ENCODE measurements around the gene DIAPH2. TPM values are rescaled to one million over a fixed set of nuclear protein-coding genes. Genes with fewer than 3 reads are reported as not detected.
"Not testable (repeated sequence)": the region's sequence is repeated elsewhere in the genome, so short reads cannot be mapped to it uniquely, and the experiment has no call there.

DIAPH2 gene
- polyA plus RNA-seq, 1 donor, result 8.9 TPM

DNA sequence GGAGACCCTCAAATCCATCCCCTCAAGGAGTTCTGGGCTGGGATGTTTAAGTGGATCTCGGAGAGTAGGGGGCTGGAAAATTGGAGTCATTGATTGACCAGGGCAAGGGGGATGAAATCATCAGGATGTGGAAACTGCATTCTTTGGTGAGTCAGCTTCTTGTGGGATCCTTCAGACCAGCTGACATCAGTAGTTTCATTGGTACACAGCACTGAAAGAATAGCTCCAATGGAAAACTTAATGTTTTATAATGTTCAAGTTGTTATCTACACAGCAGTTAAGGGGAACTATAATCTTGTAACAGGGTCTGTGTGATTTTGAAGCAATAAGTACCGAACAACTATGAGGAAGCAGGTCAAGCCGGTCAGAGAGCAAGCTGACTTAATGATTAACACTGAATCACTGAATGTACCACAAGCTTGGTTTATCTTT, 705.1 kb downstream of the DIAPH2 start:
- DNase-seq, result no peak

DNA sequence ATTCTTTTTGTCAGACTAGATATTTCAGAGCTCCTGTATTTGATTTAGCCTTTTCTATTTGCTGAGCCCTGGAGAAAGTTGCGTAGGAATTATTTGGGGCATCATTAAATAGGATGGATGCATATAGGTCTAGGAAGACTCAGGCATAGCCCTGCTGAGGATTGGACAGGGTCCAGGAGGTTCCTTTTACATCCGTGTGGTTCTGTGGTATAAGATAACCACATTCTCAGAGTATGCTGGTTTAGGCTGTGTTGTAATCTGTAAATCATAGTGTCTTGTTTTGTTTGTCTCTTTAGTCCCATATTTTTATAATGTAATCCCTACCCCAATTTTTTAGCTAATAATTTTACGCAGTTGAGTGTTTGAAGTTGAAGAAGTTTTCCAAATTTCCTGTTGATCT, 712.7 kb downstream of the DIAPH2 start:
- DNase-seq, result no peak

DNA sequence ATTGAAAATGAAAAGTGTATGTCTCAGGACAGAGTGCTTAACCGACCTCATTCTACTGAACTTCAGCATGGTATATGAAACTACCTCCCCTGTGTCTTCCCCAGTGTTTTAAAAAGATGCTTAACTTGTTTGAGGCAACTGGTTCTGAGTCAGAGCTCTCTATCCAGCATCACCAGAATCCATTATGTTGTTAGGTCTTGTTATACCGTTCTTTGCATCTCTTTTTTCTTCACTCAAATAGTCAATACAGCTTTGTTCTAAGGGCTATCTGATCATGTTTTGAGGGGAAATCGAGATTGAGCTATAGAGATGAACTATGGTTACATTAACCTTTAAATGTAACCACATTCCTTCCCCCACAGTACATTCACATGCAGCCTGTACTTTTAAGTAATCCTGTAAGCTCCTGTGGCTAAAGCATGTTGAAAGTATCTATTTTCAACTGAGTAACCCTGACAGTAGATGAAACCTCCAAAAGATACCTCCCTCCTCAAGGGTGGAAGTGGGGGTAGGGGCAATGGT, 713.4 kb downstream of the DIAPH2 start:
- DNase-seq, result no peak

DNA sequence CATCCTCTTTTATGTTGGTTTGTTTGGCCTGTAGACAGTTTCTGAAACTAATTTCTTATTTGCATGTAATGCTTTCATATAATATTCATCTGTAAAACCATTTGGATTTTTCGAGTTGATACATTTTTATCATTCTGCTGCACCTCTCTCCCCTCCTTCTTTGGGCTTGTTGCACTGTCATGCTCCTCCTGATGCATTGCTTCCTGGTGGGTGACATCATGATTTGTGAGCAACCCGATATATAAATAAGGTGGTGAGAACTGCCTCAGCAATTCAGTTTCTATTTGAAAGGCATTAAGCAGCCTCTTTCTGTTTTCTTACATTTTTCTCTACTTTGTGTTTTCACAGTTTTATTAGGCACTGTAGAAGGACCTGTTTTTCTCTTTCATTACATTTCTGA, 714.8 kb downstream of the DIAPH2 start:
- DNase-seq, result no peak

DNA sequence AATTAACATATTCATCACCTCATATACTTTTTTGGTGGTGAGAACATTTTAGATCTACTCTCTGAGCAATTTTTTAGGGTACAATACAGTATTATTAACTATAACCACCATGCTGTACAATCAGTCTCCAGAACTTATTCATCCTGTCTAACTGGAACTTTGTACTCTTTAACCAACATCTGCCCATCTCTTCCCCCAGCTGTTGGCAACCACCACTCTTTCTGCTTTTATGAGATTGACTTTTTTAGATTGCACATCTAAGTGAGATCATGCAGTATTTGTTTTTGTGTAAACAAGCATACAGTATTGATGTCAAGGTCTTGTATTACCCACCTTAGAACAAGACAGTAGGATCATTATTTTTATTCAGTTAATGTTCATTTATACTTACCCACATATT, 715.9 kb downstream of the DIAPH2 start:
- DNase-seq, result no peak

DNA sequence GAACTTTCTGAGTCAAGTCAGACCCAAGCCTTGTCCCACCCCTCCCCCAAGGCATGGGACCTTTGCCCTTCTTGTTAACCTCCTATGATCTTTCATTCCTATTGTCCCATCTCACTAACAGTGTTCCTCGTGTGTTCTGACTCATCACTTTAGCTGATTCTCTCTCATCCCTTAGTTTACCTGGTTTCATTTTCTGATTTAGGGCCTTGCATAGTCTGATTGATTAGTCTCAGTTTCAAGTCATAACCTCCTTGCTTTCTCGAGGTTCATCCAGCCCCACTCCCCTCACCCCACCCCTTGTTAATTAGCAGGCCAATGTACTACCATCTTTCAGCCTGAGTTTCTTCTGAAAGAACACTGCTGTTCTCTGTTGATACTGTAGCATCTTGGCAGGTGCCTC, 716.5 kb downstream of the DIAPH2 start:
- no peak for DNase-seq

DNA sequence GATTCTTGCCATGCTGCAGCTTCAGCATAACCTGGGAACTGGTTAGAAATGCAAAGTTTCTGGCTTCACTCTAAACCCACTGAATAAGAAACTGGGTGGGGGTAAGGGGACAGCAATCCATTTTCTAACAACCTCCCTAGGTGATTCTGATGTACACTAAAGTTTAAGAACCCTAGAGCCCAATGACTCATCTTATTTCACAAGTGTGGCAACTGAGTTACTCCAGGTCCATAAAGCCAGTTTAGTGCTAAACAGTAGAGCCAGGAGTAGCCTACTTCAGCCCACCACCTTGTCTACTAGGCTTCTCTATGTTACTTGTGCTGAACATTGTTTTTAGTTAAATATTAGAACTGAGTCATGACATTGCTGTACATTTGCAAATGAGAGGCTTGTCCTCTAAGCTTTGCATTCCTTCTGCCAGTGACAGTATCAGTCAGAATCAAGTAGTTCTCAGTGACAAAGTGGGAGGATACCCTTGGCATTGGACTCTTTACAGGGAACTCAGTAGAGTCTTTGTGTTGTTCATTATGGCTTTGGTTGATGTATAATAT, 717.0 kb downstream of the DIAPH2 start:
- no peak for DNase-seq

DNA sequence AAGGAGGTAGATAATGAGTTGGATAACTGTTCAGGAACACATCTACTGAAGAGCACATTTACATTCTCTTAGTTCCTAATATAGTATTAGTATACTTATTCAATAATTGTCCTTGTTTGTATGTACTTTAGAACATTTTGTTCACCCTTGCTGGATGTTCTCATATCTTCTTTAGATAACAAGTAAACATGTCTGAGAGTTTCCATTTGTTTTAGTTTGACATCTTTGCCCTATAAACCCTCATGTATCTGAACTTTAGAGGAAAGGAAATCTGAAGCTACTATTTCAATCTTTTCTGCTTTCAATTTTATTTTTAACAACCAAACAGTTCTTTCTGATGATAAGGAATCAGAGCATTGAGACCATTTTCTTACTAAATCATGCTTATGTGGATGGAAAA, 717.7 kb downstream of the DIAPH2 start:
- no peak for DNase-seq

DNA sequence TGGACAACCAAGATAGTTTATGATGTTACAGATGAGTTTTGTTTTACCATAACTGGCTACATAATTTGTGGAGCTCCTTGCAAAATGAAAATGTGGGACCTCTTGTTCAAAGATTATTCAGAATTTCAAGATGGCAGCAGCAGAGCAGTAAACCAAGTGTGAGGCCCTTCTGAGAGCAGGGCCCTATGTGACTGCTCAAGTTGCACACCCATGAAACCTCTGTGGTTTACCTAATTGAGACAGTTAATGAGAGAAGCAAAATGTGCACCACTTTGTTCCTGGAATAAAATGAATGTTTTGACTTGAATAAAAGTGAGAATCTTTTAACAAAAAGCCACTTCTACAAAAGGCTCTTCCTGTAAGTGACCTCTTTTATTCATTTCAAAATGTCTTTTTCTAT, 718.3 kb downstream of the DIAPH2 start:
- no peak for DNase-seq

DNA sequence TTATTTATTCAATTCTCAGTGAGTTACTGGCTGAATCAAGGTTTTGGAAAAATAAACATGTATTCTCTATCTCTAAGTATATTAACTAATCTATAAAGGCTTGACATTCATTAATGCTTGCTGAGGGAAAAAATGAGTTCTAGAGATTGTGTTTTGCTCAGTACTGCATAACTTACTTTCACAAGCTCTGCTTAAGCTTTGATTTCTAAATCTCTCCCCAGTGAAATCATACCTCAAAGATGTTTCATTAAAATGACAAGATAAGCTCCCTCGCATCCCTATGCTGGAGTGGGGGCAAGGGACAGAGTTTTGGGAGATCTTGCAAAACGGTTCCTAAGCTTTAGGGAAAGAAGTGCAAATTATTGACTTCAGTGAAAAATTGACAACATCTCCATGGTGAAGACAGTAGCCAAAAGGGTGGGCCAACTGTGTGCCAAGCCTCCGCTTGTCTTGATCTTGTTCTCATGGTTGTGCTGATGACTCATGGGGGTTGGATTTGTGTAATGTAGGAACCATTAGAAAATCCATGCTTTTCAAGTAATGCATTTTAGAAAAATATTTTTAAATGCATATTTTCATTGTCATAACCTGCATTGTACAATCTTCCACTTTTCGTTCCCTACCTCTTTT, 720.5 kb downstream of the DIAPH2 start:
- DNase-seq, result no peak

DNA sequence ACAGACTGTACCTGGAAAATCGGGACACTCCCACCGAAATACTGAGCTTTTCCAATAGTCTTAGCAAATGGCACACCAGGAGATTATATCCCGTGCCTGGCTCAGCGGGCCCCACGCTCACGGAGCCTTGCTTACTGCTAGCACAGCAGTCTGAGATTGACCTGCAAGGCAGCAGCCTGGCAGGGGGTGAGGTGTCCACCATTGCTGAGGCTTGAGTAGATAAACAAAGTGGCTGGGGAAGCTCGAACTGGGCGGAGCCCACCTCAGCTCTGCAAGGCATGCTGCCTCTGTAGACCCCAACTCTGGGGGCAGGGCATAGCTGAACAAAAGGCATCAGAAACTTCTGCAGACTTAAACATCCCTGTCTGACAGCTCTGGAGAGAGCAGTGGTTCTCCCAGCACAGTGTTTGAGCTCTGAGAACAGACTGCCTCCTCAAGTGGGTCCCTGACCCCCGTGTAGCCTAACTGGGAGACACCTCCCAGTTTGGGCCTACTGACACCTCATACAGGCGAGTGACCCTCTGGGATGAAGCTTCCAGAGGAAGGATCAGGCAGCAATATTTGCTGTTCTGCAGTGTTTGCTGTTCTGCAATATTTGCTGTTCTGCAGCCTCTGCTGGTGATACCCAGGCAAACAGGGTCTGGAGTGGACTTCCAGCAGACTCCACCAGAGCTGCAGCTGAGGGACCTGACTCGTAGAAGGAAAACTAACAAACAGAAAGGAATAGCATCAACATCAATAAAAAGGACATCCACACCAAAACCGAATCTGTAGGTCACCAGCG, 725.2 kb downstream of the DIAPH2 start:
- DNase-seq, result not testable (repeated sequence)

DNA sequence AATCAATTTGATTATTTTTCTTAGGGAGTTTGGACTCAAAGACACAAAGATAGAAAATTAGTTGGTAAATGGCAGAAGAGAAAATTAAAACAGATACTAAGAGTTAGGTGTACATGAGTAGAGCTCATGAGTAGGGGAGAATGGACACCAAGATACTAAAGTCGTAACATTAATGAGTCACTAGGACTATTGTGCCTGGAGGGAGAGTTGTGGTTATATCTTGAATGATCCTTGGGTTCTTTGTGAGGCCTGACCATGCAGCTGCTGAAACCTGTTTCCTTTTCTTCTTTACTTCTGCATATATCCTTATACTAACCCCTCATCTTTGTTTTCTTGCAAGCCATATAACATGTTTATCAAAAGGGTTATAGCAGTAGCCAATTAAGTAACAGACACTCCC, 731.8 kb downstream of the DIAPH2 start:
- no peak for DNase-seq

DNA sequence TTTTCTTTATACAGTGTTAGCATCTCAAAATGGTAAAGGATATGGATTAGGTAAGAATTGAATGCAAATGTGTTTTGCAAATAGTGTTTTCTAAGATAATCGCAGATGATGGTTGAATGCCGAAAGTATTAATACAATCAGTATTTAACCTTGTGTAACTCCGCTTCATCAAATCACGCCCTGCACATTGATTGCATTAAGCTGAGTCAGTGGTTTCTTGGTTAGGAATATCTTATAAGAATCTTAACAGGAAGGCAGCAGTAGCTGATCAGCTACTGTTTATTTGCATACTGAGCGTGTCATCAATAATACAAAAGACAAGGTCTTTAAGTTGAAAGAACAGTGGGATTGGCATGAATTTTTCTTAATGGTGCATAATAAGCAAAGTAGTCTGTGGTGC, 744.5 kb downstream of the DIAPH2 start:
- no peak for DNase-seq

DNA sequence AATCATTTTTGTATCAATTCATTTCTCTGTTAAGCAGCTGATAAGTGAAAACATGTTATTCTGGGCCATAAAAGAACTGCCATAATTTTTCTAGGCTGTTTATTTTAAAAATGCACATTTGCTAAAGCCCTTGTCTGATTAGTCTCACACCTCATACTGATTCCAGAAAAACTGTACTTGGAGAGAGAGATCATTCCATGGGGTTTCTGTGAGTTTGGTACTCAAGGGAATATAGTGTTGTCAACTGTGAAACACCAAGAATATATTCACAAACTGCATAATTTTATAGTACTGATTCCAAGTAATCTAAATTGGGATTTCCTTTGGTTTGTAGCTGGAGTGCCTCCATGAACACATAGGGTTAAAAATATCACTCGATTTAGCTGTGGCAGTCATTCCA, 746.6 kb downstream of the DIAPH2 start:
- no peak for DNase-seq

DNA sequence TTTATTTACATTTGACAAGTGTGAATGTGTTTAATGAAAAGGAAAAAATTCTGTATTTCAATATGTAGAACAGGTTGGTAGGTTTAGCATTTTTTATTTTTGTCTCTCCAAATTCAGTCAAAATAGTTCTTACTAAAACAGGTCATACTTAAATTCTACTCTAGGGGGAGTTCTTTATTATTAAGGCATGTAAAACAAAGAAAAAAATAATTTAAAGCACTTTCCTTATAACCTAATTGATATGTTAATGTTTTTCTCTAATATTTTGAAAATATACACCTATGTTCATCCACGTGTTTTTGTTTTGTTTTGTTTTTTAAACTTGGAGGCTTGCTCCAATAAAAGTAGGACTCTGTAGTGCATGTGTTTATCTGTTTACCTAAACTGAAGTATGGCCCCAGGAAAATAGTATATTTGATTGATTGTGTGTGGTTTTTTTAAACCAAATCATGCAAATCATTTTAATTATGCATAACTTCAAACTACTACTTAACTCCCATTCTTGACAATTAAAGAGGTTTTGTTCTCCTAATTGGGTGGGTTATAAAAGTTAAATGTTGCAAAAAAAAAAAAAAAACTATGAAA, 761.7 kb downstream of the DIAPH2 start:
- no peak for DNase-seq

DNA sequence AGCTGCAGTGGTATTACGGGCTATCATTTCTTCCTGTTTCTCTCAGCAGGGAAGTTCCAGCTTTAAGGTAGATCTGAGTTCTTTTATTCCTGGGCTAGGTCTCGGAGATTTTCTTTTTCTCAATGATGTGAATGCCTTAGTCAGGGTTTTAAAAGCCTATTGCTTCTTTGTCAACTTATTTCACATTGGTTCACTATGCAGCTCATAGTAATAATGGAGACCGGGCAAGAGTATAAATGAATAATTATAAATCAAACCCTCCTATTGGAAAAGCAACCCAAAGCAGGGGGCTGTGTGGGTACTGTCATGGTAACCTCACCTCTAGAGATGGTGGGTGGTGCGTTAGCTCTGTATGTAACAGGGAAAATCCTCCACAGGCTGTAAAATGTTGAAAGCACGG, 762.7 kb downstream of the DIAPH2 start:
- no peak for DNase-seq

DNA sequence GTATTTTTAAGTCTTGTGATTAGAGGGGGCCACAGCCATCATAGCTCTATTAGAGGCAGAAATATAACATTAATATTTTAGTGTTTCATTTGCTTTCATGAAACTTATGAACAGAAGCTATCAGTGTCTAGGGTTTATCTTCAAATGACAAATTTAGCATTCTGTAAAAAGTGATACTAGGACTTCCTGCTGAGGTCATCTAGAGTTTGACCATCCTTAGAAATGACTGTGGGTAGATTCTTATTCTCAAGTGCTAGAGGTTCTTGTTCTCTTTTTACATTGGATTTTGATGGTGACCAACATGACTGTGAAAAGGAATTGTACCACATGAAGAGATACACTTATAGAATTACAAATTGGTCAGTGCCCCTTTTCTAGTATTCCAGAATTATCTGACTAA, 767.6 kb downstream of the DIAPH2 start:
- no peak for DNase-seq

DNA sequence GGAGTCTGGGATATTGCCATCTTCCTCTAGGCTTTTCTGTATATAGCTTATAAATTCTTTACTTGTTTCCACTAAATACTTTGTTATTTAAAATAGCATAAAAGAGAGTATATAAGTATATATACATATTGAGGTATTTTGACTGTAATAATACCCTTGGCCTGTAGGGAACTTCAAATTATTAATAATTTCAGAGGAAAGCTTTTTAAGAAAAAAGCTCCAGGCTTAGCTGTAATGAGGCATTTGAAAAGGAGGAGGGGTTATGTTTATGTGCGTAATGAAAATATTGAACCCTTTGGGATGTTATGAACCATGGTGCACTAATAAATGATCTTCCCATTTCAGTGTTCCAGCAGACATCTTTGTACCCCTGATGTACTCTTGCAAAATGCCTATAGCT, 777.1 kb downstream of the DIAPH2 start:
- DNase-seq, result no peak

DNA sequence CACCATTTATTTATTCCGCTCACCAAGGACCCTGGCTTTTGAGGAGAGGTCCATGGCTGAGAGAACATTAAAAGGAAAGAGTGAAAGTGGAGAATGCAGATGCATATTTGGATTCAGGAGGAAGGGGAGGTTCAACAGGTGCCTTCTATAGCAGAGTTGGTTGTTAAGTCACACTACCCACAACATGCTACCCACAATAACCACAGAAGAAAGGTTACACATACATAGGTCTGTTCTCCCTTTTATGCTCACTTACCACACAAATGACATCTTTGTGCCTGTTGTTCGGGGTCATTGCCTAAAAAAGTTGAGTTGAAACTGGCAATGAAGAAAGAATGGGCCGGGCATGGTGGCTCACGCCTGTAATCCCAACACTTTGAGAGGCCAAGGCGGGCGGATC, 786.4 kb downstream of the DIAPH2 start:
- no peak for DNase-seq

DNA sequence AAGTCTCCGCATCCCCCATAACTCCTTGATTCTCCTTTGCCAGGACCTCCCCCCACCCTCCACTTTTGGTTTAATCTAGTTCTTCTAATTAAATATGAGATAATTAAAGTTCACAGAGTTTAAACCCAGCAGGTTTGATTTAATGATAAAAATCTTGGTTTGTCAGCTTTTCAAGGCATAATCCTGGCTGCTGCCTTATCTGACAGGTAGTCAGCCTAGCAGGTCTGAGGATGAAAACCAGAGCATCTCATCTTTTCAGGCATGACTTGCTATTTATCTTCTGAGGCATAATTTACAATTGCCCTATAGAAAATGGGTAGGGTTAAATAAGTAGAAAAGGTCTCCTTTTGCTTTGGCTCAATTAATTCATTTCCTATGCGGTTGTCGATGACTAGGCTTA, 790.3 kb downstream of the DIAPH2 start:
- no peak for DNase-seq

DNA sequence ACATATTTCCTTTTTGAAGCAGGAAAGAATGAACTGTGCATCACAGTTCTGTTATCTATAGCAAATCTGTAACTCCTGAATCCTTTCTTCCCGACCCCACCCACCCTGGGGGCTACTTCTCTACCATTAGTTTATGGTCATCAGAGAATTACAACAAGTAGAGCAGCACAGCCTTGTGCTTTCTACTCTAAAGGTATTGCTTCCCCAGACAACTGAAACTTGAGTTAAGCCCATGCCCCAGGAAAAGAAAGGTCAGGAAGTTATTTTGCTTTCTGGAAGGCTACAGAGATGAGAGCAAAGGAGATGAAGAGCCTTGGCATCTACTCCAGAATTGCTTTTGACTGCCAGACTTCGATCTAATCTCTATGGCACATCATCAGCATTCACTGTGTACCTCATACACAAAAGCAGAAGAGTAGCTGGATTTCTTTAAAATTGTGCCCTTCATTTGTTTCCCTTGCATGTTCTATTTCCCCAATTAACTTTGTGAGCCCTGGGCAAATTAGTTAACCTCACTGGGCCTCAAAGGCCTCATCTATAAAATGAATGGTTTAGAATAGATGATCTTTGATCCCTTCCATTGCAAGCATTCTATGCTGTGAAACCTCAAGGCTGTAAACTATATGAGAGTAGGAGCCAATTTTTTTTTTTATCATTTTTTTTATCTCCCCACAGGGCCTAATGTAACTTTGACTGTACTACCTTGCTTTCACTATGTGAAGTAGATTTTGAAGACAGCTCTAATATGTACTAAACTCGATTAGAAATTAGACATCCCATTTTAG, 794.7 kb downstream of the DIAPH2 start:
- DNase-seq, result no peak

DNA sequence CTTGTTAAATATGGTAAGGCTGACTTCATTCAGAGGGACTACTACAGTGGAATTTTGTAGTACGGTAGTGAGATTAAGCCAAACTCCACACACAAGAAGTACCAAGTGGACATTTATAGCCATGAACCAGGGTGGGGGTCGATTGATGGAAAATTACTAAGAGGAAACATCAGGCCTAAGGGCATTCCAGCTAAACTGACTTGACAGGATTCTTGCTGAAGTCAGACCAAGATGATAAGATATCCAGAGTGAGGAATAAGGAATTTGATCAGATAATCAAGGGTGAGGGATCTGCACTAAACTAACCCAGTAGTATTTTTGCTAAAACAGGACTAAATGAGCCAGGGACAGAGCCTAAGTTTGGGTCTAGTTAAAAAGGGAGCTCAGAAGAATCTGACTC, 796.6 kb downstream of the DIAPH2 start:
- no peak for DNase-seq

Measured in left kidney (tissue), 2 donors.